Stimulated activated CD8-positive, alpha-beta memory T cell treated with anti-CD3 and anti-CD28 coated beads, Interleukin-7, amount 100 ng/mL, for 48 hours (primary cell): ENCODE data around the gene SLC66A1.
A peak's percentile ranks its signal among the peaks of the same experiment; 100 is the strongest.

Experiments
- DNase-seq, 2 donors: peaks; one replicate each; pipeline ENCODE4 v3.0.0-alpha.2; 2020; ENCODE audit warnings: low read depth in 1 of 2; ENCODE audit errors: extremely low read depth in 1 of 2

Gene SLC66A1

DNA sequence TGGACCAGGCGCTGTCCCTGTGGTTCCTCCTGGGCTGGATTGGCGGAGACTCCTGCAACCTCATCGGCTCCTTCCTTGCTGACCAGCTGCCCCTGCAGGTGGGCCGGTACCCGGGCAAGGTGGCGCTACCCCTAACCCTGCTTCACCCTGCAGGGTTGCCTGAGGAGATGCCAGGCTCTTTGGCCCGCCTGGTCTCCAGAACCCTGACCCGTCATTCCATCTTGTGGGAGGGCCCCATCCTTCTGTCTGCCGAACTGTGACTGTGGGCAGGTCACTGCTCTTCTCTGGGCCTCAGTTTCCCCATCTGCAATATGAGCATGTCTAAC lies 12.5 kb downstream of the SLC66A1 start:
- no peak for DNase-seq

DNA sequence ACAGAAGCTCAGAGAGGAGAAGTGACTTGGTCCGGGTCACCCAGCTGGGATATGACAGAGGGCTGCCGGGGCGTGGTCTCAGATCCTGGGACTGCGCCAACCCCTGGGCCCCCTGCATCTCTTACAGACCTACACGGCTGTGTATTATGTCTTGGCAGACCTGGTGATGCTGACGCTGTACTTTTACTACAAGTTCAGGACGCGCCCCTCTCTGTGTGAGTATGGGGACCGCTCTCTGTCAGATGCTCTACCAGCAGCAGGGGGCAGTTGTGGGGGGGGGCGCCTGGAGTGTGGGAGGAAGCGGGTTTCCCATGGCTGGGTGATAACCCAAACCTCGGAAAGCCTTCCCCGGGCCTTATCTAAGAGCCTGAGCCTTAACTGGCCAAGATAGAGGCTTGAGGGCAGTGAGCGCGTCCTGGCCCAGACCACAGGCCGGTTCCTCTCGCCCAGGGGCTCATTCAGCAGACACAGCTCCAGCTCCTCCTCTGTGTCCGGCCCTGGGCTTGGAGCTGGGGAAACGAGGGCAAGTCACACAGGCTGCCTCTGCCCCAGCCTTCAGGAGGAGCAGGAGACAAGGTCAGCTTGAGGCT lies 13.3 kb downstream of the SLC66A1 start:
- no peak for DNase-seq

DNA sequence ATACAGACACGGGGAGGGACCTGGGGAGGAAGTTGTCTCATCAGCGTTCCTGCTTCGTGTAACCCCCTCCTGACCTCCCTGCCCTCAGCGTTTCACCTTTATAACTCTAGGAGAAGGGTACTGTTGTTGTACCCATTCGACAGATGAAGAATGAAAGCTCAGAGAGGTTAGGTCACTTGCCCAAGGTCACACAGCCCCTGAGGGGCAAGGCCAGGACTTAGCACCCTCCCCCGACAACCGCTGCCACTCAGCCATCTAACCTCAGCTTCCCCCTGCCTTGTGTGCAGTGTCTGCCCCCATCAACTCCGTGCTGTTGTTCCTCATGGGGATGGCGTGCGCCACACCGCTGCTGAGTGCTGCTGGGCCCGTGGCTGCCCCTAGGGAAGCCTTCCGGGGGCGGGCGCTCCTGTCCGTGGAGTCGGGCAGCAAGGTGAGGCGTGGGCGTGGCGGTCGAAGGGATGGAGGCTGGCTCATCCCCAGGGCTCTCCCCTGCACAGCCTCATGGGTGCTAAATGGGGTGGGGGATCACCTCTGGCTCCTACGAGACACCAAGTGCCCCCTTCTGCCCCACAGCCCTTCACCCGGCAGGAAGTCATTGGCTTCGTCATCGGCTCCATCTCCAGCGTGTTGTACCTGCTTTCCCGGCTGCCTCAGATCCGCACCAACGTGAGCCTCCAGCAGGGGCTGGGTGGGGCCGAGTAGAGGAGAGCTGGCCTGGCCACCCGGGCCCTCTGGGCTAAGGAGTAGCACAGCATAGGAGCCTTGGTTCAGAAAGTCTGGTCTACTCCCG lies 14.0 kb downstream of the SLC66A1 start:
- no peak for DNase-seq

DNA sequence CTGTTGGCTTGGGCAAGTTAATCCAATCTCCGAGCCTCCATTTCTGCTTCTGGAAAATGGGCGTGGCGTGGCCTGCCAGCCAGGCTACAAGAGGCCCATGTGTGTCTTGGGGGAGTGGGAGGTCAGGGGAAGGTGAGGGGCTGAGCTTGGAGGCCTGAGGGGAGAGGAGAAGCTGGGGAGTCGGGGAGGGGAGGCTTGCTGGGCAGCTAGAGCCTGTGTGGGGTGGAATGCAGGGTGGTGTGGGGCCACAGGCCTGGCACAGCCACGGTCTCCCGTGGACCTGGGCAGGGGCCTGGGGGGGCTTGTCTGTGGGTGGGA lies 14.6 kb downstream of the SLC66A1 start:
- DNase-seq = no peak

DNA sequence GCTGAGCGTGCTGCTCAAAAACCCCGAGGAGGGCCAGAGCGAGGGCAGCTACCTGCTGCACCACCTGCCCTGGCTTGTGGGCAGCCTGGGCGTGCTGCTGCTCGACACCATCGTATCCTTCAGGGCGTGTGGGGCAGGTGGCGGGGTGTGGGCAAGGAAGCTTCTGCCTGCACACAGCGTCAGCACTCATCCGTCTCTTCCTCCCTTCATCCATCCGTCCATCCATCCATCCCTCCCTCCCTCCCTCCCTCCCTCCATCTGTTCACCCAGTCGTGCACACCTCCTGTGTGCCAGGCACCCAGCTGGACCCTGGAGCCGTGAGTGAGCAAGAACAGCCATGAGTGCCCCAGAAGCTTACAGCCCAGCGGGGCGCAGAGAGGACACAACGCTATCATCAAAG lies 15.2 kb downstream of the SLC66A1 start:
- DNase-seq = no peak

DNA sequence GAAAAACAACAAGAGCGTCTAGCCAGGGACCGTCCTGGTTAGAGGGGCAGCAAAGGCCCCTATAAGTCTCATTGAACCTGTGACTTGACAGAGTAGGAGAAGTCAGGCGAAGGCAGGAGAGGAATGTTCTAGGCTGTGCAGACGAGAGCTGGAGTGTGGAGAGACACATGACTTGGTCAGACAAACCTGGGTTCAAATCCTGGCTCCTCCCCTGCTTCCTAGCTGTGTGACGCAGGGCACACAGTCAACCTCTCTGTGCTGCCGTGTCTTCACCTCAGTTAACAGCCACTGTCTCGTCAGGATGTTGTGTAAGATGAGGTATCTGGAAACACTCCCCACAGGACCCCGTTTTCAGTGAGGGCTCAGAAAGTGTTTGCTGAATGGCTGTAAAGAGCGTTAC lies 15.6 kb downstream of the SLC66A1 start:
- no peak for DNase-seq

DNA sequence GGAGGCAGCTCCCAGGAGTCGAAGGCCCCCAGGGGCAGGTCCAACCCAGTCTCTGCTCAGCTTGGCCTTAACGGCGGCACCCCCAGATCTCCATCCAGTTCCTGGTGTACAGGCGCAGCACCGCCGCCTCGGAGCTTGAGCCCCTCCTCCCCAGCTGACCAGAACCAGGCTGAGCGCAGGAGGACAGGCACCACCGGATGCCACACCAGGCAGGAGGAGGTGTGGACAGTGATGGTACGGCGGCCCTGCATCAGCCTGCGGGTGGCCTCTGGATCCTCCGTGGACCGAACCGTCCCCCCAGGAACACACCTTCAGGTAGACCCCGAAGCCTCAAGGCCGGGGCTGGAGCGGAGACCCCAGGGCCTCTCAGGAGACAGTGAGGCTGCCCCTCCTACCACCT lies 16.4 kb downstream of the SLC66A1 start:
- no peak for DNase-seq

DNA sequence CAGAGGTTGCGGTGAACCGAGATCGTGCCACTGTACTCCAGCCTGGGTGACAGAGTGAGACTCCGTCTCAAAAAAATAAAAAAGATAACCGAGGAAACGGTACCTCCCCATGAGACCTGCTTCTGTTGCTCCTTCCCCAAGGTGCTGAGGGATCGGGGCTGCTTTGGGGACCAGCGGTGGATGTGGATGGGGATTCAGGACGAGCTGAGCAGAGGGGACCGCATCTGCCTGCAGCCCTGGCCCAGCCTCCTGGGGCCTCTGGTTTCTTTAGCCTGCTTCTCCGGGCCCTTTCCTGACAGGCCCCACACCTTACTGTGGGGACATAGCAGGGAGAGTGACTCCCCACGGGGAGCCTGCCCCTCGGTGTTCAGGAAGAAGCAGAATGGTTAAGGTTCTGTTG lies 17.1 kb downstream of the SLC66A1 start:
- no peak for DNase-seq

DNA sequence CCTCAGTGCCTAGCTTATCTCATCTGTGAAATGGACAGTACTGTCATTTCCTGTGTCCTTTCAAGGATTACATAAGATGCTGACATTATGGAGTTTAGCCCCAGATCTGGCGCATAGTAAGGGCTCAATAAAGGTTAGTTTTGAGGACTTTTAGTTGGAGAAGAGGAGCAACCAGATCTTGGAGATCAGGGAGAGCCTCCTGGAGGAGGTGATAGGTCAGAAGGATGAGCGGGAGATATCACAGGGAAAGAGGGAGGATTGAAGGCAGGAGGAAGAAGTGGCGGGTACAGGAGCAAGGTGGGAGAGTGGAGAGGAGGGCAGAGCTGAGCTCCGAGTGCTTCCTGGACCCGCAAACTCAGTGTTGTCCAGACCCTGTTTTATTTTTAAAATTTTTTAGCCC lies 17.5 kb downstream of the SLC66A1 start:
- DNase-seq = no peak

DNA sequence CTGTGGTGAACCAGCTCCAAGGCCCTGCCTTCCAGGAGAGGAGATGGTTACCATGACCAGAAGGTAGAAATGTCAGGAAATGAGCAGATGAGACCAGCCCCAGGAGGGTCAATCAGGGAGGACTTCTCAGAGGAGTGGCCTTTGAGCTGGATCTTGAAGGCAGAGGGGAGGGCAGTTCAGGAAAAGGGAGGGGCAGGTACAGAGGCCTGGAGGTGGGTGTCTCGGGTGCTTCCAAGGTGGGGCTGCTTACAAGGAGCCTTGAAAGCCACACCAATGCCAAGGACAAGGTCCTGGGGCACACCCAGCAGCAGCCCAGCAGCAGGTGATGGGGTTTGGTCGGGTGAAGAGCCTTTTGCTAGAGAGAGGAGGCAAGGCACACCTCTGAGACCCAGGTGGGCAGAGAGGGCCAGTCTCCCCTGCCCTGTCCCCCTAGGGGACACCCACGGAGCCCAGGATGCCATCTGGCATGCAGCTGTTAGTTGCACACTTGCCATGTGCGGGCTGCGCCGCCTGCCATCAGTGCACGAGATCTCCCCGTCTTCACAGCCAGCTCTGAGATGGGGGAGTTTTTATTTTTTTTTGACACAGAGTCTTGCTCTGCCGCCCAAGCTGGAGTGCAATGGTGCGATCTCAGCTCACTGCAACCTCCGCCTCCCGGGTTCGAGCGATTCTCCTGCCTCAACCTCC lies 18.5 kb downstream of the SLC66A1 start:
- DNase-seq = no peak

DNA sequence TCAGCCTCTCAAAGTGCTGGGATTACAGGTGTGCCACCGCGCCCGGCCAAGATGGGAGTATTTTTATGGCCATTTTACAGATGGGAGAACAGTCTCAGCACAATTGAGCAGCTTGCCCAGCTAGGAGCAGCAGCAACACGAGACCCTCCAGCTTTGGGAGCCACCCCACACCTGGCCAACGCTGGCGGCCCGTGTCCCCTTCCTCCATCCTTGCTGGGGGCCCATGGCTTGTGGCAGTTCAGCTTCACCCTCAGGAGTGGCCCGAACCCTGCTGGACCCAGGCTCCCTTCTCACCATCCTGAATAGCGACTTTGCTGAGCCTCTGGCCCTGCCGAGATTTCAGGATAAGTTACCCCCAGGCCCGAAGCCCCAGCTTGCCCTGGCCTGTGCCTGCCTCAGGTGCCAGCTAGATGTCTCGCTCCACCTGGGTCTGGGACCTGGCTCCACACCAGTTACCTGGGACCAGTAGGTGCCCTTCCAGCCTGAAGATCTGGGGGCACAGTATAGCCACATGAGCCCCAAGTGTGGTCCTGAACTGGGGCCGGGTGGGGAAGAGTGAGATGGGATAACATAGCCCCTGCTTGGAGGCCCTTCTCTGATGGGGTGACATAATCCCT lies 19.2 kb downstream of the SLC66A1 start:
- no peak for DNase-seq

DNA sequence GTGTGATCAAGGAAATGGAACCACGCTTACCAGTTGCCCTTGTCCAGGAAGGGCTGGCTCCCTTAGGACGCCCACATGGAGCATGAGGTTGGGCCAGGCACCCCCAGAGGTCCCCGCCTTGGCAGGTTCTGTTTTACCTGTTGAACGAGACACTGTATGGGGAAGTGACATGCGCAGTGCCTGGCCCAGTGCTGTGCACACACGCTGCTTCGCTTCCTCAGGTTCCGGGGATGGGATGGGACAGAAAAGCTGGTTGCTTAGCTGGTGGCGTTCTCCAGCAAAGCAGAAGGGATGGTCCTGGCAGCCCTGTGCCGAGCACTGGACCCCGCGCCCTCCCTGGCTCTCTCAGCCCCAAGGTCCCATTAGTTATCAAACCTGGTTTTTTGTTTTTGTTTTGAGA lies 20.7 kb downstream of the SLC66A1 start:
- no peak for DNase-seq

DNA sequence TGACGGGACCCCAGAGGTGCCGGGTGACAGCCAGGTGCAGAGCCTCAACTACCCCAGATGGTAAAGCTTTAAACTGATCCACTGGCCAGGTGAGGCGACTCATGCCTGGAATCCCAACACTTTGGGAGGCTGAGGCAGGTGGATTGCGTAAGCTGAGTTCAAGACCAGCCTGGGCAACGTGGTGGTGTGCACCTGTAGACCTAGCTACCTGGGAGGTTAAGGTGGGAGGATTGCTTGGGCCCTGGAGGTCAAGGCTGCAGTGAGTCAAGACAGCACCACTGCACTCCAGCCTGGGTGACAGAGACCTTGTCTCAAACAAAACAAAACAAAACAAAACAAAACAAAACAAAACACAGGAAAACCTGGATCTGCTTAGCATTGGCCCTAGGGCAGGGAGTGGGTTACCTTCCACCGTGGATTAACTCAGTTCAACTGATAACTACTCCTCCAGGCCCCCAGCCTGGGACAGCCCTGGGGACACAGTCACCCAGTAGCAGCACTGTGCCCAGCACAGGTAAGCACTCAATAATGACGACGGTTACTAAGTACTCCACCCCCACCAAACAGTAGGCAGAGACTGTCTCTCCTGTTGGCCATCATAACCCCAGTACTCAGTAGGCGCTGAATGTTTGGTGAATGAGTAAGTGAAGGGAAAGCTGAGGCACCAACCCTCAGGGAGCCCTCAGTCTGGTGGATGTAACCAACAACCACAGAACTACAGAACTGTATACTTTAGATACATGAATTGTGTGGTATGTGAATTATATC lies 21.6 kb downstream of the SLC66A1 start:
- DNase-seq = no peak

DNA sequence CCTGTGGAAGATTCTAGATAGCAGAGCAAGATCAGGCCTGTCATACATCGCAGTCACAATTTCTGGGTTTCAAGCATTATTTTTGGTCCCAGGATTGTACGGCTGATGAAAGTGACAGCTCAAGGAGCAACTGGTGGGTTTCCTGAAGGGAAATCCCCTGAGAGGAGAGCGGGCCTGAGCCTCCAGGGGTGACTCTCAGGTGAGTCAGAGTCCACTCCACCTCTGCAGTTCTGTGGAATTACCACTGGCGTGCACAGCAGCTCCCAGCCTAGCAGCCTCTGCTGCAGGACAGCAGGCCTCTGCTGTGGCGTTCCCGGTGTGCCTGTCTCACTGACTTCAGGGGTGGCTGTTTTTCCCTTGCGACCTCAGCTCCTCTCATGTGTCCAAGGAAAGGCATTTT lies 24.4 kb downstream of the SLC66A1 start:
- DNase-seq = peak; percentile 37 to 80

DNA sequence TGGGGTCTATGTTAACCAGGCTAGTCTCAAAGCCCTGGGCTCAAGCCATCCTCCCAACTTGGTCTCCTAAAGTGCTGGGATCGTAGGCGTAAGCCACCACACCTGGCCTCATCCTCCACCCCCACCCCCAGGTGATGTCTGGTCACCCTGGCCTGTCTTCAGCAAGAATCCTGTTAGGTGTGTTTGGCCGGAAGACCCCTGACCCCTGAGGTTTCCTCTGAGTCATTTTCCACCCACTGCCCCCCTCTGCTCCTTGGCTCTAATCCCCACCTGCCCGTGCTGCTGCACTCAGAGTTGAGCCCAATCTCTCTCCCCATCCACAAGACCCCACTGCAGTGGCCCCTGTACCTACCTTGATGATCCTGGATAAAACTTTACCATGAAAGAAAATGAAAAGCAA lies 25.2 kb downstream of the SLC66A1 start:
- no peak for DNase-seq

DNA sequence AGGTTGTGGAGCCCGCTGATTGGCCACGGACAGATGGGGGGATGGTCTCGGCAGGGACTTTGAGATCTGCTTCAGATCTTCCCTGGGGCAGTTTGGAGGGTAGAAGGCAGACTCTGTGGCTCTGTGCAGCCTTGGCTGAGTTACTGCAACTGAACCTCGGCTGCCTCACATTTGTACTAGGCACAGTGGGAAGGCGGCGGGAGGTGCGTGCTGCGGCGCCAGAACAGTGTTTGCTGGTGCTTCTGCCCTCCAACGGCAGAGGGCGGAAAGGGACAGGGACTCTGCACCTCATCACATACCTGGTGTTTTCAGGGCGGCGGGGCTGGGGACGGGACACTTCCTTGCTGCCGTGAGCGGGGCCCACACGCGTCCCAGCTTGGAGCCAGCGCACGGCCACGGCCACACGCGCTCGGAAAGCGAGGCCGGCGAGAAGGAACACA lies 26.2 kb downstream of the SLC66A1 start:
- no peak for DNase-seq

DNA sequence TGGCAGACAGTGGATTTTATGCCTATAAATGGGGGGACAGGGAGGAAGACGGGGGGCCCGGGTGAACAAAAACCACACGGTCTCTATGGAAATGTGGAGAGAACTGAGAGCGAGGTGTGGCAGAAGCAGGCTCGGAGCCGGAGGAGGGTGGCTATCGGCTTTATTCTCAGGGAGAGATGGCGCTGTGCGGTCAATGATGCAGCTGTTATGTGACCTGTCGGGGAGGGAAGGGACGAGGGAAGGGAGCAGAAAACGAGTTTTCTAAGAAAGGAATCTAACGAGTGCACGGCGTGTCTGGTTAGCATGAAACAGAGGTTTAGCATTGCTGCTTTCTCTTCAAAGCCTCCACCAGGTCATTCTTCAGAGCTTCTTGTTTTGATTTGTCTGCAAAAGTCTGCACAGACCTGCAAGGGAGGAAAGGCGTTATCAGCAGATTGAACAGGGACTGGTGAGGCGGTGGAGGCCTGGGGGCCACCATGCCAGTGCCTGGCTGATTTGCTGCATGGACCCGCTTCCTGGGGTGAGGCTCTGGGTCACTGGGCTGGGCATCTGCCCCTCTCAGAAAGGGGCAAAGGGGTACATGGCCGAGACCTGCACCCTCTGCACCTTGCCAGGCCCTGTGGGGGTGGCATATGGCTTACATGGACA lies 27.2 kb downstream of the SLC66A1 start:
- no peak for DNase-seq

DNA sequence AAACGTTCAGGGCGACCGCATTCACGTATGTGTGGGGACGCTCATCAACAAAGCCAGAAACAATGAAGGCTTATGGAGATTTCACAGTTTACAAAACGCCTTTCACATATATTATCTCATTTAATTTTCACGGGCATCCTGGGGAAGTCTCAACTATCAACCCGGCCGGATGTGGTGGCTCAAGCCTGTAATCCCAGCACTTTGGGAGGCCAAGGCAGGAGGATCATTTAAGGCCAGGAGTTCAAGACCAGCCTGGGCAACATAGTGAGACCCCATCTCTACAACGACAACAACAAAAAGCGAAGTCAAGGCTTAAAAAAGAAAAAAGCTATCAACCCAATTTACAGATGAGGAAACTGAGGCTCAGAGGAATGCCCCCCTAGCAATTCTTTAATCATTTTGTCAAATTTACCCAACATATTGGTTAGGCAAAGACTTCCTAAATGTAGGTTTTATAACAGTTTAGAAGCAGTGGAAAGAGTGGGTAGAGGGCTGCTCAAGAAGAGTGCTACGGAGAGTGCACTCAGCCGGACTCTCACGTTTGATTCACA lies 28.3 kb downstream of the SLC66A1 start:
- no peak for DNase-seq

DNA sequence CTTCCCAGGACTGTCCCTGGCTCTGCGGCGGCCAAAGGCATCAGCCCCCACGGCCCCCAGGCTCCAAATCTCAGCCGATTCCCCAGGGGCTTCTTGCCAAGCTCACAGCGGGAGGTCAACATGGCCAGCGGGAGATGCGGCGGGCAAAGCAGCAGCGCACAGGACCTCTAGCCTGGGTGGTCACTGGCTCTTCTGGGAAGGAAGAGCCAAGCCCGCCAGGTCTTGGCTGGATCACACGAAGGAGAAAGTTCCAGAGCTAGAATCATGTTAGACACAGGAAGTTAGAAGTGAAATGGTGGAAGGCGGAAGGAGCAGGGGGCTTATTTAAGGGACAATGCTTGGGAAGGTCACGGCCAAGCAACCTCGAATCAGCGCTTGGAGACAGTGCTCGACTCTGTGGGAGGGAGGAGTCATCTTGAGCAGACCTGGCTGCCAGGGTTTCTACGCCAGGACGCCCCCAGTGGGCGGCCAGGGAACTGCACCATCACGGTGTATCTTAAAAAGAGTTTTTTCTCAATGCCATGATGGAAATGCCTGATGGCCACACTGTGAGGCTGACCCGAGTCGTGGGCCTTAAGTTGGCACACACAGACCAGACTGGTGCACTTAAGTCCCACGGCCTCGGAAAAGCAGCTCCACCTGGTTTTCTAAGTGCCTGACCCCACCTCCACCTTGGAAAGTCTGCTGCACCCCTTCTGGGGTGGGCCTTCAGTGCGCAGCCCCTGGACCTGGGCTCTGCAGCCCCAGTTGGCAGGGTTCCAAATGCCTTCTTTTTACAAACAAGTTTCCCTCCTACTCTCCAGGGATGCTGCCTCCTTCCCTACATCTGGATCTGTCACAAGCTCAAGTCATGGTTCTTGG lies 29.3 kb downstream of the SLC66A1 start:
- DNase-seq = peak; percentile 45 to 70
